Memory B cell (primary cell): Measurements from ENCODE around the gene DCAF8.

ENCODE experiments used
- ATAC-seq: fragments of 150-1000 bp; cut with Tn5 transposase; 2 replicates; pipeline ENCODE4 v1.10.0; 2021; ENCODE audit warnings: low read depth, mild to moderate bottlenecking, moderate library complexity
- DNase-seq, 2 donors: peaks; one replicate each; pipeline ENCODE4 v3.0.0; 2022; ENCODE audit warnings: low spot score in 2 of 2
- H3K27ac Mint-ChIP-seq: one replicate; pipeline ENCODE4 v1.8.0; 2022; ENCODE audit warnings: mild to moderate bottlenecking, moderate library complexity, mixed read lengths
- H3K27me3 Mint-ChIP-seq: one replicate; pipeline ENCODE4 v1.8.0; 2022; ENCODE audit warnings: mixed read lengths
- H3K36me3 Mint-ChIP-seq: one replicate; pipeline ENCODE4 v1.8.0; 2022; ENCODE audit warnings: mild to moderate bottlenecking, mixed read lengths
- H3K4me1 Mint-ChIP-seq: one replicate; pipeline ENCODE4 v1.8.0; 2022; ENCODE audit warnings: mixed read lengths
- H3K4me3 Mint-ChIP-seq: one replicate; pipeline ENCODE4 v1.8.0; 2022; ENCODE audit warnings: mild to moderate bottlenecking, moderate library complexity, mixed read lengths
- H3K9me3 Mint-ChIP-seq: one replicate; pipeline ENCODE4 v1.8.0; 2022; ENCODE audit warnings: mixed read lengths

The DCAF8 gene

GRCh38 chr1:160284220-160284781 is 22.0 kb upstream of the DCAF8 start:
- H3K27me3 Mint-ChIP-seq: no peaks in the 10 kb centered on the region
- peak overlapping the region; percentile 98 for H3K4me3 Mint-ChIP-seq
- peaks cover 17% of the 10 kb centered on the region for H3K4me1 Mint-ChIP-seq
- peaks cover 17% of the 10 kb centered on the region for H3K36me3 Mint-ChIP-seq
- H3K9me3 Mint-ChIP-seq: no peaks in the 10 kb centered on the region
- peak overlapping the region; percentile 96 for H3K27ac Mint-ChIP-seq
- DNase-seq: no peak
- ATAC-seq: peak; percentile 15

GRCh38 chr1:160282807-160283206 is 20.5 kb upstream of the DCAF8 start:
- H3K36me3 Mint-ChIP-seq: peaks cover 21% of the 10 kb centered on the region

GRCh38 chr1:160277987-160278386 is 15.6 kb upstream of the DCAF8 start:
- Mint-ChIP-seq H3K4me3 (no peak overlapping the region), H3K36me3 (peaks cover 21% of the 10 kb centered on the region), H3K27ac (no peak overlapping the region), H3K9me3 (no peaks in the 10 kb centered on the region), H3K4me1 (no peaks in the 10 kb centered on the region), H3K27me3 (no peaks in the 10 kb centered on the region)
- ATAC-seq: no peak
- DNase-seq: no peak

More at GRCh38 chr1:160282807-160283206, 20.5 kb upstream of the DCAF8 start:
- Mint-ChIP-seq H3K9me3 (no peaks in the 10 kb centered on the region), H3K27me3 (no peaks in the 10 kb centered on the region), H3K27ac (no peak overlapping the region), H3K4me1 (peaks cover 17% of the 10 kb centered on the region), H3K4me3 (no peak overlapping the region)
- ATAC-seq (no peak), DNase-seq (no peak)

GRCh38 chr1:160277330-160277729 is 15.0 kb upstream of the DCAF8 start:
- no peak overlapping the region for H3K27ac Mint-ChIP-seq
- no peaks in the 10 kb centered on the region for H3K4me1 Mint-ChIP-seq
- H3K36me3 Mint-ChIP-seq: peaks cover 19% of the 10 kb centered on the region
- H3K27me3 Mint-ChIP-seq: no peaks in the 10 kb centered on the region
- no peak for ATAC-seq
- H3K4me3 Mint-ChIP-seq: no peak overlapping the region
- H3K9me3 Mint-ChIP-seq: no peaks in the 10 kb centered on the region
- no peak for DNase-seq

- no peak for DNase-seq
- H3K27me3 Mint-ChIP-seq: no peaks in the 10 kb centered on the region
- no peak overlapping the region for H3K4me3 Mint-ChIP-seq
- no peaks in the 10 kb centered on the region for H3K36me3 Mint-ChIP-seq
- no peak overlapping the region for H3K27ac Mint-ChIP-seq
- ATAC-seq: no peak
- no peaks in the 10 kb centered on the region for H3K4me1 Mint-ChIP-seq
- no peaks in the 10 kb centered on the region for H3K9me3 Mint-ChIP-seq
Observed at GRCh38 chr1:160271025-160271424, 8.7 kb upstream of the DCAF8 start.

- Mint-ChIP-seq H3K27ac (no peak overlapping the region), H3K4me1 (peaks cover 5% of the 10 kb centered on the region), H3K4me3 (no peak overlapping the region), H3K27me3 (no peaks in the 10 kb centered on the region), H3K9me3 (no peaks in the 10 kb centered on the region), H3K36me3 (no peaks in the 10 kb centered on the region)
- DNase-seq (no peak), ATAC-seq (no peak)
Observed at GRCh38 chr1:160267284-160267991, 5.1 kb upstream of the DCAF8 start.

- Mint-ChIP-seq H3K27me3 (no peaks in the 10 kb centered on the region), H3K9me3 (no peaks in the 10 kb centered on the region), H3K4me3 (no peak overlapping the region), H3K4me1 (peaks cover 18% of the 10 kb centered on the region), H3K27ac (no peak overlapping the region), H3K36me3 (no peaks in the 10 kb centered on the region)
- DNase-seq (no peak), ATAC-seq (no peak)
Observed at GRCh38 chr1:160264795-160265307, 2.5 kb upstream of the DCAF8 start.

- Mint-ChIP-seq H3K9me3 (no peaks in the 10 kb centered on the region), H3K4me1 (peaks cover 23% of the 10 kb centered on the region), H3K4me3 (peak overlapping the region; percentile 93), H3K27me3 (no peaks in the 10 kb centered on the region), H3K36me3 (peaks cover 4% of the 10 kb centered on the region), H3K27ac (peak overlapping the region; percentile 99)
- ATAC-seq: peak; percentile 54
- peak in 1 of 2 donors; percentile 62 for DNase-seq
Observed at GRCh38 chr1:160261556-160261892, 825 bp downstream of the DCAF8 start.

- Mint-ChIP-seq H3K27ac (peak overlapping the region; percentile 99), H3K4me3 (peak overlapping the region; percentile 93), H3K36me3 (peaks cover 4% of the 10 kb centered on the region), H3K27me3 (no peaks in the 10 kb centered on the region), H3K9me3 (no peaks in the 10 kb centered on the region), H3K4me1 (peaks cover 23% of the 10 kb centered on the region)
- no peak for DNase-seq
- no peak for ATAC-seq
Observed at GRCh38 chr1:160260406-160261382, 1.7 kb downstream of the DCAF8 start.

- Mint-ChIP-seq H3K27me3 (no peaks in the 10 kb centered on the region), H3K4me1 (peaks cover 20% of the 10 kb centered on the region), H3K36me3 (peaks cover 4% of the 10 kb centered on the region), H3K4me3 (no peak overlapping the region), H3K9me3 (no peaks in the 10 kb centered on the region), H3K27ac (no peak overlapping the region)
- no peak for ATAC-seq
- no peak for DNase-seq
Observed at GRCh38 chr1:160258177-160258798, 4.1 kb downstream of the DCAF8 start.

- Mint-ChIP-seq H3K27me3 (no peaks in the 10 kb centered on the region), H3K9me3 (no peaks in the 10 kb centered on the region), H3K36me3 (peaks cover 6% of the 10 kb centered on the region), H3K4me3 (no peak overlapping the region), H3K27ac (no peak overlapping the region), H3K4me1 (peaks cover 18% of the 10 kb centered on the region)
- DNase-seq (no peak), ATAC-seq (no peak)
Observed at GRCh38 chr1:160257411-160258015, 4.8 kb downstream of the DCAF8 start.

GRCh38 chr1:160256396-160257046 is 5.8 kb downstream of the DCAF8 start:
- Mint-ChIP-seq H3K4me3 (no peak overlapping the region), H3K27me3 (no peaks in the 10 kb centered on the region), H3K27ac (no peak overlapping the region), H3K36me3 (peaks cover 6% of the 10 kb centered on the region), H3K4me1 (peaks cover 15% of the 10 kb centered on the region), H3K9me3 (no peaks in the 10 kb centered on the region)
- DNase-seq (no peak), ATAC-seq (no peak)

- no peak overlapping the region for H3K4me3 Mint-ChIP-seq
Observed at GRCh38 chr1:160255781-160256300, 6.5 kb downstream of the DCAF8 start.

More at GRCh38 chr1:160255781-160256300, 6.5 kb downstream of the DCAF8 start:
- ATAC-seq (no peak), DNase-seq (no peak)
- Mint-ChIP-seq H3K36me3 (peaks cover 6% of the 10 kb centered on the region), H3K27me3 (no peaks in the 10 kb centered on the region), H3K27ac (no peak overlapping the region), H3K4me1 (peaks cover 11% of the 10 kb centered on the region), H3K9me3 (no peaks in the 10 kb centered on the region)
